WTC11 (cell line): ENCODE data around the gene SOAT2. TPM values are rescaled to one million over a fixed set of nuclear protein-coding genes. Genes with fewer than 3 reads are reported as not detected.
"Not testable (repeated sequence)": the region's sequence is repeated elsewhere in the genome, so short reads cannot be mapped to it uniquely, and the experiment has no call there.

Source experiments
- ATAC-seq: fragments of 200-7000 bp; cut with Tn5 transposase; 2 replicates; pipeline ENCODE4 v1.10.0; 2021; ENCODE audit warnings: mild to moderate bottlenecking, moderate library complexity
- CTCF ChIA-PET: fragments of 300-600 bp; sonication (Branson Sonifier 250); formaldehyde crosslinking; loops from one replicate; lab custom pipeline; 2021; ENCODE audit warnings: antibody characterized with exemption; lab: Charles Lee
- POLR2A ChIA-PET: fragments of 350-600 bp; sonication (Branson Sonifier 250); formaldehyde crosslinking; loops from one replicate; lab custom pipeline; 2021; ENCODE audit warnings: antibody characterized with exemption; lab: Charles Lee
- DNase-seq: peaks from one replicate; pipeline ENCODE4 v3.0.0; 2021; ENCODE audit warnings: low spot score
- H3K27ac Mint-ChIP-seq: 2 replicates; pipeline ENCODE4 v1.8.0; 2021; ENCODE audit warnings: mixed read lengths
- H3K27me3 Mint-ChIP-seq: 2 replicates; pipeline ENCODE4 v1.8.0; 2021; ENCODE audit warnings: low read depth, mild to moderate bottlenecking, moderate library complexity, mixed read lengths
- H3K36me3 Mint-ChIP-seq: 2 replicates; pipeline ENCODE4 v1.8.0; 2021; ENCODE audit warnings: mixed read lengths
- H3K4me1 Mint-ChIP-seq: 2 replicates; pipeline ENCODE4 v1.8.0; 2022; ENCODE audit warnings: mixed read lengths
- H3K4me3 Mint-ChIP-seq: 2 replicates; pipeline ENCODE4 v1.8.0; 2021; ENCODE audit warnings: mild to moderate bottlenecking, moderate library complexity, mixed read lengths
- H3K9me3 Mint-ChIP-seq: 2 replicates; pipeline ENCODE4 v1.8.0; 2021; ENCODE audit warnings: mixed read lengths
- ELF4 ChIP-seq: sonication (generic); formaldehyde crosslinking; IDR thresholded peaks from 2 replicates; pipeline ENCODE4 v1.8.1; 2022; ENCODE audit warnings: low read depth, mild to moderate bottlenecking, moderate library complexity, missing genetic modification reagents
- EMX1 ChIP-seq: fragments of 250-450 bp; sonication (Bioruptor Pico); IDR thresholded peaks from 2 replicates; pipeline ENCODE4 v1.8.0; 2021; ENCODE audit warnings: mild to moderate bottlenecking
- ERG ChIP-seq: fragments of 250-450 bp; sonication (Bioruptor Pico); IDR thresholded peaks from 2 replicates; pipeline ENCODE4 v1.8.0; 2021; ENCODE audit warnings: mild to moderate bottlenecking
- FOXP1 ChIP-seq: sonication (generic); formaldehyde crosslinking; IDR thresholded peaks from 2 replicates; pipeline ENCODE4 v1.8.0; 2022; ENCODE audit warnings: missing genetic modification reagents, mild to moderate bottlenecking, moderate library complexity, borderline replicate concordance
- MXD4 ChIP-seq: fragments of 250-450 bp; sonication (Bioruptor Pico); IDR thresholded peaks from 2 replicates; pipeline ENCODE4 v1.8.0; 2021; ENCODE audit warnings: mild to moderate bottlenecking, moderate library complexity, borderline replicate concordance
- NFE2L1 ChIP-seq: sonication (generic); formaldehyde crosslinking; IDR thresholded peaks from 2 replicates; pipeline ENCODE4 v1.8.1; 2023; ENCODE audit warnings: missing genetic modification reagents
- NR2C2 ChIP-seq: sonication (generic); formaldehyde crosslinking; IDR thresholded peaks from 2 replicates; pipeline ENCODE4 v1.8.0; 2022; ENCODE audit warnings: mild to moderate bottlenecking, missing genetic modification reagents
- SP1 ChIP-seq: sonication (generic); formaldehyde crosslinking; conservative IDR thresholded peaks from 2 replicates; pipeline ENCODE4 v1.8.1; 2022; ENCODE audit warnings: missing genetic modification reagents
- TEAD4 ChIP-seq: sonication (generic); formaldehyde crosslinking; IDR thresholded peaks from 2 replicates; pipeline ENCODE4 v1.8.0; 2022; ENCODE audit warnings: mild to moderate bottlenecking, missing genetic modification reagents
- ZNF138 ChIP-seq: sonication (generic); formaldehyde crosslinking; conservative IDR thresholded peaks from 2 replicates; pipeline ENCODE4 v1.8.1; 2022; ENCODE audit warnings: mild to moderate bottlenecking, moderate library complexity, missing genetic modification reagents
- ZNF219 ChIP-seq: sonication (generic); formaldehyde crosslinking; IDR thresholded peaks from 2 replicates; pipeline ENCODE4 v1.8.0; 2023; ENCODE audit warnings: missing genetic modification reagents, mild to moderate bottlenecking, borderline replicate concordance
- ZNF317 ChIP-seq: sonication (generic); formaldehyde crosslinking; IDR thresholded peaks from 2 replicates; pipeline ENCODE4 v1.8.1; 2023; ENCODE audit warnings: low read depth, mild to moderate bottlenecking, moderate library complexity, missing genetic modification reagents, borderline replicate concordance
- total RNA-seq: library from RNA; stranded (reverse); gene quantifications from 3 replicates; pipeline ENCODE4 v1.2.3, GENCODE V29; 2021
- TF ChIP-seq, protein P1 (sequence below): sonication (generic); formaldehyde crosslinking; IDR thresholded peaks from 2 replicates; pipeline ENCODE4 v1.8.0; 2022; ENCODE audit warnings: missing genetic modification reagents

Gene SOAT2
- total RNA-seq, 1 experiment from 2014 or later, result not detected

DNA sequence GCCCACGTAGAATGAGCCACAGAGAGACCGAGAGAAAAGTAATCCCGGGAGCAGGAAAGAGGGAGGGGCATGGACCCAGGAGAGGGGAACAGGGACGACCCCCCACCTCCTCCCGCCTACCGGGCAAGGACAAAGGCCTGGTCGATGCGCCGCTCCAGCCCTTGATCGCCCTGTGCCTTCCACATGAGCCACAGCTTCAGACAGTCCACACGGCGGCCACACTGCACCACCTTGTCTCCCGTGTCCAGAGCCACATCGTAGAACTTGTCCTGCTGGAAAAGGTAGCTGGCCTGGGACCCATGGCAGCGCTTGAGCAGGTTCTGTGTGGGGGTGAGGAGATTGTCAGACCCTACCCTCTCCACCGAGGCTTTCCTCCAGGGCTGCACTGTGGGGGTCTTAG lies 56.7 kb downstream of the SOAT2 start:
- H3K36me3 Mint-ChIP-seq, result no peaks in the 10 kb centered on the region
- 0 out of 2 replicates have a peak, but pooled peaks have one; percentile 31 for TF ChIP-seq NR2C2 (CRISPR knock-in tag)
- TF ChIP-seq ZNF219 (CRISPR knock-in tag), result no peak
- CTCF ChIA-PET, result interaction anchor here (0.5 to 5.7 kb wide), 54 partner anchors 10 to 1004 kb away, joined by 3 to 106 read pairs (median 7); partner anchors contain the start of genes AAAS, CSAD, ESPL1 and IGFBP6
- H3K4me3 Mint-ChIP-seq, result no peak overlapping the region
- peaks cover 63% of the 10 kb centered on the region for H3K27me3 Mint-ChIP-seq
- no peak for DNase-seq
- H3K4me1 Mint-ChIP-seq, result peaks cover 5% of the 10 kb centered on the region
- H3K27ac Mint-ChIP-seq, result no peak overlapping the region
- POLR2A ChIA-PET, result interaction anchor here (0.9 kb wide), 2 partner anchors 15 to 135 kb away, joined by 3 read pairs; partner anchors contain the start of gene PFDN5
- no peaks in the 10 kb centered on the region for H3K9me3 Mint-ChIP-seq
- peak; percentile 13 for ATAC-seq

GRCh38 chr12:53160673-53161072 lies 57.4 kb downstream of the SOAT2 start:
- DNase-seq (no peak), ATAC-seq (no peak)
- no peak overlapping the region for H3K4me3 Mint-ChIP-seq
- H3K9me3 Mint-ChIP-seq, result no peaks in the 10 kb centered on the region
- no peak overlapping the region for H3K27ac Mint-ChIP-seq
- no peaks in the 10 kb centered on the region for H3K36me3 Mint-ChIP-seq
- TF ChIP-seq EMX1 (CRISPR knock-in tag) (no peak), ELF4 (CRISPR knock-in tag) (no peak), ZNF138 (no peak), SP1 (CRISPR knock-in tag) (no peak), MXD4 (CRISPR knock-in tag) (no peak), ZNF317 (no peak)
- TF ChIP-seq, protein P1, sequence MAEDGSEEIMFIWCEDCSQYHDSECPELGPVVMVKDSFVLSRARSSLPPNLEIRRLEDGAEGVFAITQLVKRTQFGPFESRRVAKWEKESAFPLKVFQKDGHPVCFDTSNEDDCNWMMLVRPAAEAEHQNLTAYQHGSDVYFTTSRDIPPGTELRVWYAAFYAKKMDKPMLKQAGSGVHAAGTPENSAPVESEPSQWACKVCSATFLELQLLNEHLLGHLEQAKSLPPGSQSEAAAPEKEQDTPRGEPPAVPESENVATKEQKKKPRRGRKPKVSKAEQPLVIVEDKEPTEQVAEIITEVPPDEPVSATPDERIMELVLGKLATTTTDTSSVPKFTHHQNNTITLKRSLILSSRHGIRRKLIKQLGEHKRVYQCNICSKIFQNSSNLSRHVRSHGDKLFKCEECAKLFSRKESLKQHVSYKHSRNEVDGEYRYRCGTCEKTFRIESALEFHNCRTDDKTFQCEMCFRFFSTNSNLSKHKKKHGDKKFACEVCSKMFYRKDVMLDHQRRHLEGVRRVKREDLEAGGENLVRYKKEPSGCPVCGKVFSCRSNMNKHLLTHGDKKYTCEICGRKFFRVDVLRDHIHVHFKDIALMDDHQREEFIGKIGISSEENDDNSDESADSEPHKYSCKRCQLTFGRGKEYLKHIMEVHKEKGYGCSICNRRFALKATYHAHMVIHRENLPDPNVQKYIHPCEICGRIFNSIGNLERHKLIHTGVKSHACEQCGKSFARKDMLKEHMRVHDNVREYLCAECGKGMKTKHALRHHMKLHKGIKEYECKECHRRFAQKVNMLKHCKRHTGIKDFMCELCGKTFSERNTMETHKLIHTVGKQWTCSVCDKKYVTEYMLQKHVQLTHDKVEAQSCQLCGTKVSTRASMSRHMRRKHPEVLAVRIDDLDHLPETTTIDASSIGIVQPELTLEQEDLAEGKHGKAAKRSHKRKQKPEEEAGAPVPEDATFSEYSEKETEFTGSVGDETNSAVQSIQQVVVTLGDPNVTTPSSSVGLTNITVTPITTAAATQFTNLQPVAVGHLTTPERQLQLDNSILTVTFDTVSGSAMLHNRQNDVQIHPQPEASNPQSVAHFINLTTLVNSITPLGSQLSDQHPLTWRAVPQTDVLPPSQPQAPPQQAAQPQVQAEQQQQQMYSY (CRISPR knock-in tag), result no peak
- POLR2A ChIA-PET, result interaction anchor here (0.9 kb wide), 1 partner anchor 14 kb away, joined by 3 read pairs; no protein-coding TSS in a partner anchor
- CTCF ChIA-PET, result interaction anchor here (0.5 to 5.7 kb wide), 29 partner anchors 9 to 1004 kb away, joined by 3 to 106 read pairs (median 11); partner anchors contain the start of genes AAAS, CSAD, ESPL1 and IGFBP6
- H3K4me1 Mint-ChIP-seq, result peaks cover 5% of the 10 kb centered on the region
- peaks cover 66% of the 10 kb centered on the region for H3K27me3 Mint-ChIP-seq

DNA sequence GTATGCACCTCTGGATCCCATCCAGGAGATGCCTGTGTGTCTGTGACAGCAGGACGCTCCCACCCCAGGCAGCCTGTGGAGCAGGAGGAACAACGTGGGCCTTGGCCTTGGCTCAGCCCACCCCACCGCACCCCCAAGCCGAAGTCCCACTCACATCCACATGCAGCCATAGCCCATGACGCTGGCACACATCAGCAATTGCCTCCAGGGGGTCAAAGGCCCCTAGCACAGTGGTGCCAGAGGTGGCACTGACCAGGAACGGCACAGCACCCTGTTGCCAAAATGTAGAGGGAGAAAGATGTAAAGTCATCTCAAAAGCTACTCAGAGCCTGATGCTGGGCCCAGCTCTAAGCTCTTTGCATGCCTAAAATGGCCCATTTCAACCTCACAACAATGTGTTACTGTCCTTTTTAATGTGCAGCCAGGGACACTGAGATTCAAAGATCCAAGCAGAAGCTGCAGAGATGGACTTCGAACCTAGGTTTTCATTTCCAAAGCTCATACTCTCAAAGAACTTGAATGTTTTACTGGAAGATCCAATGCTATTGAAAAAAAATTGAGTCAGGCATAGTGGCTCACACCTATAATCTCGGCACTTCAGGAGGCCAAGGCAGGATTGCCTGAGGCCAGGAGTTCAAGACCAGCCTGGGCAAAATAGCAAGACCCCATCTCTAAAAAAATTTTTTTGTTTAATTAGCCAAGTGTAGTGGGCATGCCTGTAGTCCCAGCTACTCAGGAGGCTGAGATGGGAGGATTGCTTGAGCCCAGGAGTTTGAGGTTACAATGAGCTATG lies 58.0 kb downstream of the SOAT2 start:
- H3K4me3 Mint-ChIP-seq, result no peak overlapping the region
- CTCF ChIA-PET, result interaction anchor here (0.5 to 5.7 kb wide), 17 partner anchors 11 to 496 kb away, joined by 3 to 106 read pairs (median 28); partner anchors contain the start of genes AAAS, CSAD, ESPL1 and IGFBP6
- peaks cover 73% of the 10 kb centered on the region for H3K27me3 Mint-ChIP-seq
- no peaks in the 10 kb centered on the region for H3K36me3 Mint-ChIP-seq
- DNase-seq (no peak), ATAC-seq (no peak)
- POLR2A ChIA-PET, result no interaction called here
- H3K27ac Mint-ChIP-seq, result no peak overlapping the region
- no peak for TF ChIP-seq ERG (CRISPR knock-in tag)
- TF ChIP-seq NFE2L1 (CRISPR knock-in tag), result no peak
- TF ChIP-seq TEAD4 (CRISPR knock-in tag), result no peak
- no peak for TF ChIP-seq FOXP1 (CRISPR knock-in tag)
- TF ChIP-seq, all 79 proteins: peak for 0
- no peaks in the 10 kb centered on the region for H3K9me3 Mint-ChIP-seq
- H3K4me1 Mint-ChIP-seq, result peaks cover 5% of the 10 kb centered on the region

DNA sequence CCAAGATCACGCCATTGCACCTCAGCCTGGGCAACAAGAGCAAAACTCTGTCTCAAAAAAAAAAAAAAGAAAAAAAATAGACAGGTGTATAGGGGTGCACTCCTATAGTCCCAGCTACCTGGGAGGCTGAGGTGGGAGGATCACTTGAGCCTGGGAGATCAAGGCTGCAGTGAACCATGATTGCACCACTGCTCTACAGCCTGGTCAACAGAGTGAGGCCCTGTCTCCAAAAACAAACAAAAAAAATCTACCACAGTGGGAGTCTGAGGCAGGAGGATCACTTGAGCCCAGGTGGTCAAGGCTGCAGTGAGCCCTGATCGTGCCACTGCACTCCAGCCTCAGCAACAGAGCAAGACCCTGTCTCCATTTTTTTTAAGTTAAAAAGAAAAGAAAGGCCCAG lies 59.7 kb downstream of the SOAT2 start:
- H3K27ac Mint-ChIP-seq, DNase-seq, H3K36me3 Mint-ChIP-seq, ATAC-seq, H3K4me3 Mint-ChIP-seq, H3K4me1 Mint-ChIP-seq, POLR2A ChIA-PET, H3K9me3 Mint-ChIP-seq: not testable (repeated sequence)
- CTCF ChIA-PET, result interaction anchor here (0.7 kb wide), 1 partner anchor 242 kb away, joined by 3 read pairs; no protein-coding TSS in a partner anchor
- peaks cover 90% of the 10 kb centered on the region for H3K27me3 Mint-ChIP-seq
